Smooth muscle cell (in vitro differentiated cells): ENCODE measurements around the gene TNFRSF4. TPM values are rescaled to one million over a fixed set of nuclear protein-coding genes. Genes with fewer than 3 reads are reported as not detected.

Source experiments
- DNase-seq: peaks from one replicate; lab custom pipeline; 2025; ENCODE audit not compliant: unreplicated experiment; lab: John Stamatoyannopoulos, UW
- H2AFZ ChIP-seq: fragments of 200-600 bp; sonication (generic); 2 replicates; pipeline ENCODE4 v1.6.0; 2016; ENCODE audit warnings: antibody characterized with exemption, low read depth, mild to moderate bottlenecking
- H3F3A ChIP-seq: fragments of 200-600 bp; sonication (generic); 2 replicates; pipeline ENCODE4 v1.6.0; 2017; ENCODE audit warnings: antibody characterized with exemption, low read depth
- H3K27ac ChIP-seq: fragments of 200-600 bp; sonication (generic); 2 replicates; pipeline ENCODE4 v1.5.1; 2016; ENCODE audit warnings: low read depth, mild to moderate bottlenecking
- H3K27me3 ChIP-seq: fragments of 200-600 bp; sonication (generic); 2 replicates; pipeline ENCODE4 v1.6.1; 2016; ENCODE audit warnings: low read depth, mild to moderate bottlenecking
- H3K36me3 ChIP-seq: fragments of 200-600 bp; sonication (generic); 2 replicates; pipeline ENCODE4 v1.5.1; 2016; ENCODE audit warnings: low read depth
- H3K4me1 ChIP-seq: fragments of 200-600 bp; sonication (generic); 2 replicates; pipeline ENCODE4 v1.5.1; 2016; ENCODE audit warnings: low read depth
- H3K4me2 ChIP-seq: fragments of 200-600 bp; sonication (generic); 2 replicates; pipeline ENCODE4 v1.6.0; 2016; ENCODE audit warnings: mild to moderate bottlenecking
- H3K4me3 ChIP-seq: fragments of 200-600 bp; sonication (generic); 2 replicates; pipeline ENCODE4 v1.5.1; 2016; ENCODE audit warnings: mild to moderate bottlenecking
- H3K79me2 ChIP-seq: fragments of 200-600 bp; sonication (generic); 2 replicates; pipeline ENCODE4 v1.6.0; 2016; ENCODE audit warnings: low read depth, mild to moderate bottlenecking
- H3K9ac ChIP-seq: fragments of 200-600 bp; sonication (generic); 2 replicates; pipeline ENCODE4 v1.6.0; 2016; ENCODE audit warnings: low read depth
- H3K9me3 ChIP-seq: fragments of 200-600 bp; sonication (generic); replicated peaks from 2 replicates; pipeline ENCODE4 v1.5.1; 2016; ENCODE audit warnings: low read depth
- H4K20me1 ChIP-seq: fragments of 200-600 bp; sonication (generic); 2 replicates; pipeline ENCODE4 v1.6.0; 2016; ENCODE audit warnings: low read depth
- CTCF ChIP-seq: fragments of 200-600 bp; sonication (generic); IDR thresholded peaks from 2 replicates; pipeline ENCODE4 v1.5.1; 2017; ENCODE audit warnings: borderline replicate concordance, mild to moderate bottlenecking, antibody characterized with exemption; ENCODE audit not compliant: insufficient read depth, poor library complexity, severe bottlenecking
- WGBS: methylation state at CpG from one replicate; pipeline ENCODE4 v1.1.7; 2016; ENCODE audit warnings: low lambda C conversion rate; 5-methylcytosine and 5-hydroxymethylcytosine counted together
- polyA plus RNA-seq: library from polyadenylated mRNA; unstranded; fragments of >200 nt; fragmentation: Nextera tagmentation; extraction: Ambion mirVana; gene quantifications from 2 replicates; pipeline ENCODE4 v1.2.1, GENCODE V29; 2016
- total RNA-seq: library from RNA; depleted of rRNA; stranded (reverse); fragments of >200 nt; gene quantifications from 2 replicates; pipeline ENCODE4 v1.2.3, GENCODE V29; 2014

The TNFRSF4 gene
- total and polyA plus RNA-seq, 2 experiments from 2014 or later: not detected

GRCh38 chr1:1219341-1219740 lies 5.4 kb upstream of the TNFRSF4 start:
- Histone ChIP-seq H3K4me3 (no peak overlapping the region), H3K9ac (no peak overlapping the region), H3F3A (no peaks in the 10 kb centered on the region), H4K20me1 (peaks cover 27% of the 10 kb centered on the region), H2AFZ (no peak overlapping the region), H3K27ac (no peak overlapping the region), H3K79me2 (peaks cover 4% of the 10 kb centered on the region), H3K27me3 (no peaks in the 10 kb centered on the region), H3K36me3 (no peaks in the 10 kb centered on the region), H3K4me1 (no peaks in the 10 kb centered on the region), H3K4me2 (no peak overlapping the region), H3K9me3 (no peaks in the 10 kb centered on the region)
- WGBS: 99% methylated on average over 14 of the region's 20 CpGs
- no peak for DNase-seq
- no peak for TF ChIP-seq CTCF

- H3K4me2 ChIP-seq: no peak overlapping the region
- H4K20me1 ChIP-seq: peaks cover 22% of the 10 kb centered on the region
- TF ChIP-seq CTCF: no peak
- no peak overlapping the region for H3K9ac ChIP-seq
- H3K27ac ChIP-seq: no peak overlapping the region
- H3K27me3 ChIP-seq: no peaks in the 10 kb centered on the region
- no peaks in the 10 kb centered on the region for H3K79me2 ChIP-seq
- no peaks in the 10 kb centered on the region for H3F3A ChIP-seq
- H3K36me3 ChIP-seq: no peaks in the 10 kb centered on the region
- H3K4me1 ChIP-seq: no peaks in the 10 kb centered on the region
- DNase-seq: no peak
- WGBS: 97% methylated on average over 29 of the region's 36 CpGs
- H3K4me3 ChIP-seq: no peak overlapping the region
- H3K9me3 ChIP-seq: no peaks in the 10 kb centered on the region
- no peak overlapping the region for H2AFZ ChIP-seq
Measured at GRCh38 chr1:1218524-1219200, 4.7 kb upstream of the TNFRSF4 start.

- no peaks in the 10 kb centered on the region for H3K9me3 ChIP-seq
- H3K27ac ChIP-seq: no peak overlapping the region
- no peak overlapping the region for H2AFZ ChIP-seq
- no peak for DNase-seq
- TF ChIP-seq CTCF: no peak
- H3K27me3 ChIP-seq: no peaks in the 10 kb centered on the region
- H4K20me1 ChIP-seq: peaks cover 22% of the 10 kb centered on the region
- no peak overlapping the region for H3K9ac ChIP-seq
- H3K79me2 ChIP-seq: no peaks in the 10 kb centered on the region
- WGBS: 92% methylated on average over 49 of the region's 52 CpGs
- no peaks in the 10 kb centered on the region for H3F3A ChIP-seq
- no peak overlapping the region for H3K4me3 ChIP-seq
- H3K36me3 ChIP-seq: no peaks in the 10 kb centered on the region
- no peaks in the 10 kb centered on the region for H3K4me1 ChIP-seq
- no peak overlapping the region for H3K4me2 ChIP-seq
Measured at GRCh38 chr1:1217621-1218523, 3.9 kb upstream of the TNFRSF4 start.
